IMR-90 (cell line): ENCODE results near the gene RSBN1.

Experiments
- BHLHE40 ChIP-seq: fragments of 150-350 bp; IDR thresholded peaks from 2 replicates; pipeline ENCODE4 v1.6.1; 2016; ENCODE audit warnings: mild to moderate bottlenecking, low read depth, low read length
- CEBPB ChIP-seq: IDR thresholded peaks from 2 replicates; pipeline ENCODE4 v1.6.1; 2012; ENCODE audit warnings: low read depth, low read length, improper control_type of control experiment
- MAZ ChIP-seq: IDR thresholded peaks from 2 replicates; pipeline ENCODE4 v1.6.1; 2012; ENCODE audit warnings: low read depth, mild to moderate bottlenecking, low read length, improper control_type of control experiment, moderate library complexity, borderline replicate concordance
- MXI1 ChIP-seq: IDR thresholded peaks from 2 replicates; pipeline ENCODE4 v1.6.1; 2012; ENCODE audit warnings: low read depth, mild to moderate bottlenecking, low read length, moderate library complexity, borderline replicate concordance
- POLR2A ChIP-seq: IDR thresholded peaks from 2 replicates; pipeline ENCODE4 v1.6.1; 2012; ENCODE audit warnings: mild to moderate bottlenecking, low read depth, low read length
- RAD21 ChIP-seq: IDR thresholded peaks from 2 replicates; pipeline ENCODE4 v1.6.1; 2012; ENCODE audit warnings: low read length, improper control_type of control experiment
- RCOR1 ChIP-seq: IDR thresholded peaks from 2 replicates; pipeline ENCODE4 v1.6.1; 2012; ENCODE audit warnings: mild to moderate bottlenecking, low read length, improper control_type of control experiment; ENCODE audit not compliant: insufficient replicate concordance
- USF2 ChIP-seq: fragments of 150-350 bp; IDR thresholded peaks from 2 replicates; pipeline ENCODE4 v1.6.1; 2017; ENCODE audit warnings: mild to moderate bottlenecking, antibody characterized with exemption, low read length, low read depth
- TF ChIP-seq, protein P1 (sequence below): conservative IDR thresholded peaks from 2 replicates; pipeline ENCODE4 v1.5.1; 2012; ENCODE audit warnings: mild to moderate bottlenecking, low read depth, low read length, improper control_type of control experiment

GRCh38 chr1:113787663-113788062 is 24.6 kb downstream of the RSBN1 start:
- TF ChIP-seq, protein P1, sequence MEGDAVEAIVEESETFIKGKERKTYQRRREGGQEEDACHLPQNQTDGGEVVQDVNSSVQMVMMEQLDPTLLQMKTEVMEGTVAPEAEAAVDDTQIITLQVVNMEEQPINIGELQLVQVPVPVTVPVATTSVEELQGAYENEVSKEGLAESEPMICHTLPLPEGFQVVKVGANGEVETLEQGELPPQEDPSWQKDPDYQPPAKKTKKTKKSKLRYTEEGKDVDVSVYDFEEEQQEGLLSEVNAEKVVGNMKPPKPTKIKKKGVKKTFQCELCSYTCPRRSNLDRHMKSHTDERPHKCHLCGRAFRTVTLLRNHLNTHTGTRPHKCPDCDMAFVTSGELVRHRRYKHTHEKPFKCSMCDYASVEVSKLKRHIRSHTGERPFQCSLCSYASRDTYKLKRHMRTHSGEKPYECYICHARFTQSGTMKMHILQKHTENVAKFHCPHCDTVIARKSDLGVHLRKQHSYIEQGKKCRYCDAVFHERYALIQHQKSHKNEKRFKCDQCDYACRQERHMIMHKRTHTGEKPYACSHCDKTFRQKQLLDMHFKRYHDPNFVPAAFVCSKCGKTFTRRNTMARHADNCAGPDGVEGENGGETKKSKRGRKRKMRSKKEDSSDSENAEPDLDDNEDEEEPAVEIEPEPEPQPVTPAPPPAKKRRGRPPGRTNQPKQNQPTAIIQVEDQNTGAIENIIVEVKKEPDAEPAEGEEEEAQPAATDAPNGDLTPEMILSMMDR, result no peak
- no peak for TF ChIP-seq RCOR1
- no peak for TF ChIP-seq BHLHE40
- TF ChIP-seq USF2, result no peak
- no peak for TF ChIP-seq RAD21
- no peak for TF ChIP-seq POLR2A
- TF ChIP-seq CEBPB, result no peak
- TF ChIP-seq MAZ, result no peak
- TF ChIP-seq MXI1, result no peak
